T-helper 1 cell treated with Interleukin-12 subunit alpha and Interleukin-12 subunit beta and Interleukin-4 antibody, amounts not matched to agents 30 μg/mL and 1 μg/mL, for 36 hours (primary cell): Measurements from ENCODE around the gene MTRF1.

Experiments used
- H3K27ac Mint-ChIP-seq: one replicate; pipeline ENCODE4 v1.8.0; 2021; ENCODE audit warnings: mild to moderate bottlenecking, mixed read lengths
- H3K27me3 Mint-ChIP-seq: one replicate; pipeline ENCODE4 v1.8.0; 2021; ENCODE audit warnings: low read depth, mixed read lengths
- H3K36me3 Mint-ChIP-seq: one replicate; pipeline ENCODE4 v1.8.0; 2021; ENCODE audit warnings: low read depth, mixed read lengths
- H3K4me1 Mint-ChIP-seq: one replicate; pipeline ENCODE4 v1.8.0; 2021; ENCODE audit warnings: low read depth, mixed read lengths
- H3K4me3 Mint-ChIP-seq: one replicate; pipeline ENCODE4 v1.8.0; 2021; ENCODE audit warnings: mild to moderate bottlenecking, moderate library complexity, mixed read lengths
- H3K9me3 Mint-ChIP-seq: one replicate; pipeline ENCODE4 v1.8.0; 2021; ENCODE audit warnings: mixed read lengths

The MTRF1 gene, protein sequence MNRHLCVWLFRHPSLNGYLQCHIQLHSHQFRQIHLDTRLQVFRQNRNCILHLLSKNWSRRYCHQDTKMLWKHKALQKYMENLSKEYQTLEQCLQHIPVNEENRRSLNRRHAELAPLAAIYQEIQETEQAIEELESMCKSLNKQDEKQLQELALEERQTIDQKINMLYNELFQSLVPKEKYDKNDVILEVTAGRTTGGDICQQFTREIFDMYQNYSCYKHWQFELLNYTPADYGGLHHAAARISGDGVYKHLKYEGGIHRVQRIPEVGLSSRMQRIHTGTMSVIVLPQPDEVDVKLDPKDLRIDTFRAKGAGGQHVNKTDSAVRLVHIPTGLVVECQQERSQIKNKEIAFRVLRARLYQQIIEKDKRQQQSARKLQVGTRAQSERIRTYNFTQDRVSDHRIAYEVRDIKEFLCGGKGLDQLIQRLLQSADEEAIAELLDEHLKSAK

GRCh38 chr13:41263261-41263971 is at the start of gene MTRF1:
MTRF1 (minus strand) TSS chr13:41263576; CDS start chr13:41260907, 2,669 bp downstream.
- Mint-ChIP-seq H3K36me3 (peaks cover 16% of the 10 kb centered on the region), H3K9me3 (peaks cover 9% of the 10 kb centered on the region), H3K4me3 (peak within 1 kb of the TSS; percentile 93), H3K27me3 (no peaks in the 10 kb centered on the region), H3K27ac (peak within 1 kb of the TSS; percentile 94), H3K4me1 (peaks cover 11% of the 10 kb centered on the region)

GRCh38 chr13:41313117-41313516 is 49.7 kb upstream of the MTRF1 start:
- peaks cover 30% of the 10 kb centered on the region for H3K4me1 Mint-ChIP-seq
- H3K27ac Mint-ChIP-seq: no peak overlapping the region

DNA sequence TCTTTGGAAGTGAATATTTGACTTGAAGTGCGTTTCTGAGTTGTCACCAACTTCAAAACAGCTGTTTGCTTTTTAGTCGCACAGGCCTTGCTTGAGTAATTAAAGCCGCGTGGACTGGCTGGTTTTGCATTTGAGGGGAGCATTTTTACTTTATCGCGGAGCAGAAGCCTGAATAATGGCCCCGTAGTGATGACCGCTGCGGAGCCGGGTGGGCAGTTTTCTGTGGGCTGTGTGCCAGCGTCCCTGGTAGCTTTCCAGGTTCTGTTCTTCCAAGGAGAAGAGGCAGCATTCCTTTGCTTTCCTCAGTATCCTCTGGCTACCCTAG is 48.8 kb upstream of the MTRF1 start:
- Mint-ChIP-seq H3K27ac (peak overlapping the region; percentile 90), H3K36me3 (peaks cover 3% of the 10 kb centered on the region), H3K27me3 (no peaks in the 10 kb centered on the region), H3K4me1 (peaks cover 30% of the 10 kb centered on the region), H3K9me3 (no peaks in the 10 kb centered on the region), H3K4me3 (peak overlapping the region; percentile 95)

More at GRCh38 chr13:41313117-41313516, 49.7 kb upstream of the MTRF1 start:
- Mint-ChIP-seq H3K9me3 (no peaks in the 10 kb centered on the region), H3K36me3 (peaks cover 8% of the 10 kb centered on the region), H3K4me3 (peak overlapping the region; percentile 38), H3K27me3 (no peaks in the 10 kb centered on the region)

DNA sequence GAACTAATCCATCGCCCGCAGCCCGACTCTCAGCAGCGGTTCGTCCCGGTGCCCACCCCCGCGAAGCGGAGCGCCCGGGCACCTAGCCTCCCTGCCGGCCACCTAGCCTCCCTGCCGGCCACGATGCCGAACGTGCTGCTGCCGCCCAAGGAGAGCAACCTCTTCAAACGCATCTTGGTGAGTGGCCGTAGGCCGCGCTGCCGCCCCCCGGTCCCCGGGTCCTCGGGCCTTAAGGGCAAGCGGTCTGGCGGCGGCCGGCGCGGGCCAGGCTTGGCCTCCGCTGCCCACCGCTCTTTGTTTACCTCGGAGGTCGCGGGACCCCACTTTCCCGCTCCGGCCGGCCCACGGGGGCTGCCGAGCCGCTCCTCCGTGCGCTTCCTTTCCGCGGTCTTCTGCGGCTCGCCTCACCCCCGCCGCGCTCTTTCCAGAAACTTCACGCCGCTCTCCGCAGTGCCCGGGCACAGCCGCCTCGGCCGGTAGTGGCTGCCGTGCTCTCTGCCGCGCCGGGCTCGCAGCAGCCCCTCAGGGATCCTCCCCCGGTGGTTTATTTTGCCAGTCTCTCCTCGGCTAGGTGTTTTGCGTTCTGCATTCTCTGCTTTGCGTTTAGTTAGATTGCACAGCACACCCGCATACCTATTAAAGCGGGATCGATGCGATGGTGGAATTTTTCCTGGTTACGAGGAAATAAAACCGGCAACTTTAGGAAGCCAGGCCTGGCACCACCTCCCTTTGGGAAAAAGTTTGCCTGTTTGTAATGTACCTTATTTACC is 48.2 kb upstream of the MTRF1 start:
- H3K27ac Mint-ChIP-seq: peak overlapping the region; percentile 90
- no peaks in the 10 kb centered on the region for H3K9me3 Mint-ChIP-seq
- H3K4me3 Mint-ChIP-seq: peak overlapping the region; percentile 95
- H3K36me3 Mint-ChIP-seq: peaks cover 1% of the 10 kb centered on the region
- H3K4me1 Mint-ChIP-seq: peaks cover 30% of the 10 kb centered on the region
- H3K27me3 Mint-ChIP-seq: no peaks in the 10 kb centered on the region

DNA sequence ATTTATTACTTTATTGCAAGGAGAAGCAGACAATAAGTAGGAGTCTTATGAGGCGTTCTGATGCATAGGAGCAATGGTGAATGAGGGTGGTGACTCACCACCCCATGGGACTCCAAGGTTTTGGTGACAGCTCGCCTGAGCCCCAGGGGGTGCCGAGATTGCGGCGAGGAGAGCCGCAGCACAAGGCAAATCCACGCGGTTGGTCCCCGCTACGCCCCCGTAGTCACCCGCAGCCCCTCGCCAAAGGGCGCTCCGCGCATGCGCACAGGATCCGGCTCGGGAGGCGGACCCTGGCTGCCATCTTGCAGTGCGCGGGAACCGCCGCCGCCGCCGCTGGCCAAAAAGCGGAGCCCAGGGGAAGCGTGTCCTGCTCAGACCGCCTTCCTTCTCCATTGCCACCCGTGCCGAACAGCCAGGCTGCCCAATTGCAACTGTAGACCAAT is 47.6 kb upstream of the MTRF1 start, which contains the start of gene NAA16:
Gene NAA16 (plus strand): TSS at position 305 of the 443 bp plus-strand sequence. CDS start 262 bp downstream, outside the sequence.
- H3K4me1 Mint-ChIP-seq: peaks cover 30% of the 10 kb centered on the region
- H3K4me3 Mint-ChIP-seq: peak within 1 kb of the TSS; percentile 95
- peak within 1 kb of the TSS; percentile 90 for H3K27ac Mint-ChIP-seq

DNA sequence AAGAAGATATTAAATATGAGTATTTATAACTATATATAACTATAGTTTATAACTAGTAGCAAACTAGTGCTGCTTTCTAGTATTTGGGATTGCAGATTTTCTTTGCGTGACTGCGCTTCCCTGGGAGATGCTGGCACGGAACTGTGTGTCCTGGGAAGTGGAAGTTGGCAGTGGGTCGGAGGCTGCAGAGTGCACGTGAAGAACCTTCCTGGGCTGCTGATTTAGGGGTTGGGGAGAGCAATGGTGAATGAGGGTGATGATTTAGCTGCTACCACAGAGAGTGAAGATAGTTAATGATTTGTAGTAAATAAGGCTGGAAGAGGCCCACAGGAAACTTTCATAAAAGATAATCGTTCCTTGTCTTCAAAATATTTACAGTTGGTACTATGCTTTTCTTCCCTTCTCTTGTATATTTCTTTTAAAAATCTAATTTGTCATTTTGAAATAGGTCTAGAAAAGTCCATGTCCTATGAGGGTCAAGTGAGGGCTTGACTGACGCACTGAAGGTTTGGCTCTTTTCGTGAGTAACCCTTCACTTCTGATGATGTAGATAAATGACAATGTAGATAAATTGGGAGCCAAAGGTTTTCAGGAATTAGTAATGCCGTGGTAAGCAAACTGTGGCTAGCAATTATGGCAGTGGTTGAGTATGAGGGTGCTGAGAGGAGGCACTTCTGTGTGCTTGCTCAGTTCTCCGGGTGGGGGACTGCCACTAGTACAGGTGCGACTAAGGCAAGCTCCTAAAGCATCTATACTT is 44.7 kb upstream of the MTRF1 start:
- no peak overlapping the region for H3K4me3 Mint-ChIP-seq
- H3K4me1 Mint-ChIP-seq: peaks cover 11% of the 10 kb centered on the region
- H3K27me3 Mint-ChIP-seq: peaks cover 14% of the 10 kb centered on the region

More for the DNA sequence above, 47.6 kb upstream of the MTRF1 start, which contains the start of gene NAA16:
- peaks cover 1% of the 10 kb centered on the region for H3K36me3 Mint-ChIP-seq
- no peaks in the 10 kb centered on the region for H3K9me3 Mint-ChIP-seq
- H3K27me3 Mint-ChIP-seq: no peaks in the 10 kb centered on the region

DNA sequence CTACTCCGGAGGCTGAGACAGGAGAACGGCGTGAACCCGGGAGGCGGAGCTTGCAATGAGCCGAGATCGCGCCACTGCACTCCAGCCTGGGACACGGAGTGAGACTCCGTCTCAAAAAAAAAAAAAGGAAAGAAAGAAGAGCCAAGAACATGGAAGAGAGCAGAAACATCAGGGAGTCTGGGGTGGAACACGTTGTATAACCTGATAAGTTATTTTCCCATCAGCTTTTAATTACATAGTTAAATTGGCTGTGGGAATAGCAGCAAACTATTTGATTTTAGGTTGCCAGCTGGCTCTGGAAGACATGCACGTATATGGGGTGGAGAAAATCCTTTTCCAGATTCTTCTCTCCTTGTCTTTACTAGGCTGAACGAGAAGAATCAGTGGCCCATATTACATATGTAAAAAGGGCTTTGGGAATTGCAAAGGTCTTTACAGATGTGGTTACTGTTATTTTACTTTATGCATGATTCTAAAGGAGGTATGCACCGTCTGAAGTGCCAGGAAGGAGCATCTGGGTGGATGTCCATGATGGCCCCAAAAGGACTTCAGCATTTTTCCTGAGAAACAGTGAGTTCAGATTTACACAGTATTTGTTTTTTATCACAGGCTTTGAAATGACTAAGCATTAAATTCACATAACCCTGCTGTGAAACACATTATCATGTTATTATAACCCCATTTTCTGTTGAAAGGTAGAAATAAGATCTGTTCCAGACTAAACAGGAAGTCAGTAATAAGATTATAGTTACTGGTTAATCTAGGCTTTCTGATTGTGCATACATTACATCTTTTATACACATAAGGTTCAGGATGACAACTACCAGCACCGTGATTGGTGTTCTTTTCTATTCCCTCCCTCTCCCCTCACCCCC is 43.1 kb upstream of the MTRF1 start:
- H3K27ac Mint-ChIP-seq: no peak overlapping the region
- H3K9me3 Mint-ChIP-seq: no peaks in the 10 kb centered on the region
- H3K4me3 Mint-ChIP-seq: no peak overlapping the region
- peaks cover 14% of the 10 kb centered on the region for H3K27me3 Mint-ChIP-seq
- H3K36me3 Mint-ChIP-seq: no peaks in the 10 kb centered on the region
- peaks cover 9% of the 10 kb centered on the region for H3K4me1 Mint-ChIP-seq

More for the DNA sequence above, 44.7 kb upstream of the MTRF1 start:
- Mint-ChIP-seq H3K9me3 (no peaks in the 10 kb centered on the region), H3K27ac (no peak overlapping the region), H3K36me3 (peaks cover 1% of the 10 kb centered on the region)

- Mint-ChIP-seq H3K27ac (no peak overlapping the region), H3K4me3 (no peak overlapping the region), H3K36me3 (no peaks in the 10 kb centered on the region), H3K27me3 (peaks cover 14% of the 10 kb centered on the region), H3K9me3 (no peaks in the 10 kb centered on the region), H3K4me1 (no peaks in the 10 kb centered on the region)
Measured at GRCh38 chr13:41304551-41304950, 41.2 kb upstream of the MTRF1 start.

- Mint-ChIP-seq H3K36me3 (no peaks in the 10 kb centered on the region), H3K27ac (no peak overlapping the region), H3K9me3 (no peaks in the 10 kb centered on the region), H3K27me3 (peaks cover 30% of the 10 kb centered on the region), H3K4me1 (peaks cover 2% of the 10 kb centered on the region), H3K4me3 (no peak overlapping the region)
Measured at GRCh38 chr13:41302743-41303142, 39.4 kb upstream of the MTRF1 start.

- Mint-ChIP-seq H3K4me1 (peaks cover 2% of the 10 kb centered on the region), H3K9me3 (no peaks in the 10 kb centered on the region), H3K27ac (no peak overlapping the region), H3K4me3 (no peak overlapping the region), H3K36me3 (no peaks in the 10 kb centered on the region), H3K27me3 (peaks cover 27% of the 10 kb centered on the region)
Measured at GRCh38 chr13:41299316-41300094, 36.1 kb upstream of the MTRF1 start.

- H3K27me3 Mint-ChIP-seq: peaks cover 19% of the 10 kb centered on the region
- H3K4me3 Mint-ChIP-seq: no peak overlapping the region
- no peak overlapping the region for H3K27ac Mint-ChIP-seq
- H3K36me3 Mint-ChIP-seq: no peaks in the 10 kb centered on the region
- H3K9me3 Mint-ChIP-seq: peaks cover 3% of the 10 kb centered on the region
- H3K4me1 Mint-ChIP-seq: peaks cover 2% of the 10 kb centered on the region
Measured at GRCh38 chr13:41296879-41297646, 33.7 kb upstream of the MTRF1 start.

- Mint-ChIP-seq H3K27me3 (peaks cover 19% of the 10 kb centered on the region), H3K4me3 (no peak overlapping the region), H3K36me3 (no peaks in the 10 kb centered on the region), H3K4me1 (peaks cover 2% of the 10 kb centered on the region), H3K27ac (no peak overlapping the region), H3K9me3 (peaks cover 10% of the 10 kb centered on the region)
Measured at GRCh38 chr13:41295973-41296372, 32.6 kb upstream of the MTRF1 start.
